Right atrium auricular region (tissue), 2 donors: Measurements from ENCODE around the gene KMT2D. TPM values are rescaled to one million over a fixed set of nuclear protein-coding genes. Genes with fewer than 3 reads are reported as not detected.

Experiments
- DNase-seq: peaks from one replicate; pipeline ENCODE4 v3.0.0-alpha.2; 2019; ENCODE audit warnings: low spot score
- H3K27ac ChIP-seq, 2 donors: fragments of 200-600 bp; sonication (generic); 1 replicate in 1 of 2; 2 replicates in 1 of 2; pipeline ENCODE4 v1.5.1; 2016 to 2019
- H3K27me3 ChIP-seq, 2 donors: fragments of 200-600 bp; sonication (generic); one replicate each; pipeline versions ENCODE4 v1.5.1 to v1.6.0; 2017 to 2019
- H3K36me3 ChIP-seq: fragments of 200-600 bp; sonication (generic); one replicate; pipeline ENCODE4 v1.5.1; 2016
- H3K4me1 ChIP-seq, 2 donors: fragments of 200-600 bp; sonication (generic); one replicate each; pipeline versions ENCODE4 v1.5.1 to v1.6.0; 2017 to 2019
- H3K4me3 ChIP-seq, 2 donors: fragments of 200-600 bp; sonication (generic); 1 replicate in 1 of 2; 2 replicates in 1 of 2; pipeline ENCODE4 v1.5.1; 2017 to 2019; ENCODE audit warnings: mild to moderate bottlenecking in 1 of 2, moderate library complexity in 1 of 2
- H3K9me3 ChIP-seq, 2 donors: fragments of 200-600 bp; sonication (generic); one replicate each; pipeline ENCODE4 v1.5.1; 2019
- total RNA-seq, 2 donors: library from RNA; depleted of rRNA; stranded (reverse); fragments of >200 nt; gene quantifications; one replicate each; pipeline ENCODE4 v1.1.0, GENCODE V29; 2016
- TF ChIP-seq, protein P1 (sequence below), 2 donors: fragments of 200-600 bp; sonication (generic); IDR thresholded peaks; one replicate each; pipeline ENCODE4 v1.5.1; 2019; ENCODE audit warnings: antibody characterized with exemption in 2 of 2

The KMT2D gene
- total RNA-seq, 2 donors from 2014 or later: 39.9 to 49.1 TPM

DNA sequence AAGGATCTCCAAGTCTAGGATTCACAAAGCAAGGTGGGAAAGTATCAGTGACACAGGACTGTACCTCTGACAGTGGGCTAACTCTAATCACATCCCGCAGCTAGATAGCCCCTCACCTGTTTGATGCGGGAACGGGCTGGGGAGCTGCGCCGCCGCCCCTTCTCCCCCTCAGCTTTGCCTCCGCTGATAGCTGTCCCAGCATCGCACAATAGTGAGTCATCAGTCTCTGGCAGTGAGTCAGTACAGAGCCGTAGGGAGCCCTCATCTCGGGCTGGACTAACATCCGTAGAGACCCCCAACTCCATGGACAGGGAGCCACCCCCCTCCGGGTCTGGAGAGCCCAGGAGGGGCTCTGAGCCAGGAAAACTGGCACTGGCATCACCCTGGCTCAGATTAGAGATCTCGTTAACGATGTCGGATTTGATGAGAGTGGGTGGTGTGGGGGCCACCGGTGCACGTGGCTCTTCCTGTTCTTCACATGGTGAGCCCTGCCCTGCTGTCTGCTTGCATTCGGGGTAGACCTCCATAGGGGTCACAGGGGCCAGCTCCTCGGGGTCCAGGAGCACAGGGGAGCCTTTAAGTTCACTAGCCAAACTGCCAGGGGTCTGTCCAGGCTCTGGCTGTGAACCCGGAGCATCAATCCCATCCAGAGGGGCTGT lies 10.9 kb downstream of the KMT2D start:
- TF ChIP-seq, protein P1, sequence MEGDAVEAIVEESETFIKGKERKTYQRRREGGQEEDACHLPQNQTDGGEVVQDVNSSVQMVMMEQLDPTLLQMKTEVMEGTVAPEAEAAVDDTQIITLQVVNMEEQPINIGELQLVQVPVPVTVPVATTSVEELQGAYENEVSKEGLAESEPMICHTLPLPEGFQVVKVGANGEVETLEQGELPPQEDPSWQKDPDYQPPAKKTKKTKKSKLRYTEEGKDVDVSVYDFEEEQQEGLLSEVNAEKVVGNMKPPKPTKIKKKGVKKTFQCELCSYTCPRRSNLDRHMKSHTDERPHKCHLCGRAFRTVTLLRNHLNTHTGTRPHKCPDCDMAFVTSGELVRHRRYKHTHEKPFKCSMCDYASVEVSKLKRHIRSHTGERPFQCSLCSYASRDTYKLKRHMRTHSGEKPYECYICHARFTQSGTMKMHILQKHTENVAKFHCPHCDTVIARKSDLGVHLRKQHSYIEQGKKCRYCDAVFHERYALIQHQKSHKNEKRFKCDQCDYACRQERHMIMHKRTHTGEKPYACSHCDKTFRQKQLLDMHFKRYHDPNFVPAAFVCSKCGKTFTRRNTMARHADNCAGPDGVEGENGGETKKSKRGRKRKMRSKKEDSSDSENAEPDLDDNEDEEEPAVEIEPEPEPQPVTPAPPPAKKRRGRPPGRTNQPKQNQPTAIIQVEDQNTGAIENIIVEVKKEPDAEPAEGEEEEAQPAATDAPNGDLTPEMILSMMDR (IDR thresholded peaks at IDR 0.05): no peak
- Histone ChIP-seq H3K4me1 (no peaks in the 10 kb centered on the region), H3K4me3 (no peak overlapping the region), H3K36me3 (peaks cover 100% of the 10 kb centered on the region), H3K27ac (no peak overlapping the region), H3K9me3 (no peaks in the 10 kb centered on the region), H3K27me3 (no peaks in the 10 kb centered on the region)
- DNase-seq: no peak

DNA sequence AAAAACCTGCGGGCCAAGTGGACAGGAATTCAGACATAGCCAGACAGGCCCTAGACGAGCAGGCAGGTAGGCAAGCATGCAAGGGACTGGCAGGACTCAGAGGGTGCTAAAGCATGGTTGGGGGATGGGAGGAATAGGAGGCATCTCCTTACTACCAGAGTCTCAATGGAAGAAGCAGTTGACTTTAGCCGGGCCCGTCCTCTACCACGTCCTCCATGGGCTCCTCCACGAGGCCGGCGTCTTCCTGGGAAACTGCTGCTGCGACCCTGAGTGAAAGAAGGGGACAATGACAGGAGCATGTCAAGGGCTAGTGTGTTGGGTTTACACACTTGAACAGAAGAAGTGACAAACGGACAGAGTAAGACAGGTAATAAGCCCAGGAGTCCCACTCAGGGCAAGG lies 11.6 kb downstream of the KMT2D start:
- TF ChIP-seq, protein P1 (IDR thresholded peaks at IDR 0.05): no peak
- Histone ChIP-seq H3K27ac (no peak overlapping the region), H3K36me3 (peaks cover 100% of the 10 kb centered on the region), H3K4me3 (no peak overlapping the region), H3K9me3 (no peaks in the 10 kb centered on the region), H3K27me3 (no peaks in the 10 kb centered on the region), H3K4me1 (no peaks in the 10 kb centered on the region)
- no peak for DNase-seq

DNA sequence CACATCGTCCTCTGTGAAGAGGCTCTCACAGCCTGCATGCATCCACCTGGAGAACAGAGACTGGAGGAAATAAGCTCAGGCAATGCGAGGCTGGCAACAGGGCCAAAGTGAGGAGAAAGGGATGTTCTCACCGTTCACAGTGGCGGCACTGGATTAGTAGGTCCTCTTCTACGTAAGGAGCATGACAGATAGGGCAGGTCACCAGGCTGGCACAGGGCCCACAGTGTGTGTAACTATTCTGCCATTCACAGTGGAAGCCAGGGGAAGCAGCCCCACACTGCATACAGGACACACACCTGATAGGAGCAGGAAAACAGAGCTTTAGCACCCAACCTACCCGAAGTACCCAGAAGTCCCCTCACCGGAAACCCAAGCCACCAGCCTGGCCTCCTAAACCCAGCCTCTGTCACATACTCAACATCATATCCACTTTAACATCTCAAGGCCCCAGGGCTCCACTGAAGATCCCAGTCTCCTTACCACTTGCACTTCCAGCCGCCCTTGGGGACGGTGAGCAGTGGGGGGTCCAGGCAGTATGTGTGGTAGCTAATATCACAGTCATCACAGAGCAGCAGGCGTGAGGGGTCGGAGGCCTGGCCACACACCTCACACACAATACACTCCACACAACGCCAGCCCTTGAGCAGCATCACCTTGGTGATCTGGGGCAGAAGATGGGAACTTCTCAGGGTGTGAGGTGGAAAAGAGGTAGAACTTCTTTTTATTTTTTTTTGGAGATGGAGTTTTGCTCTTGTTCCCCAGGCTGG lies 14.3 kb downstream of the KMT2D start:
- Histone ChIP-seq H3K27me3 (no peaks in the 10 kb centered on the region), H3K36me3 (peaks cover 100% of the 10 kb centered on the region), H3K4me3 (no peak overlapping the region), H3K9me3 (no peaks in the 10 kb centered on the region), H3K27ac (no peak overlapping the region), H3K4me1 (no peaks in the 10 kb centered on the region)
- TF ChIP-seq, protein P1 (IDR thresholded peaks at IDR 0.05): no peak
- DNase-seq: no peak

DNA sequence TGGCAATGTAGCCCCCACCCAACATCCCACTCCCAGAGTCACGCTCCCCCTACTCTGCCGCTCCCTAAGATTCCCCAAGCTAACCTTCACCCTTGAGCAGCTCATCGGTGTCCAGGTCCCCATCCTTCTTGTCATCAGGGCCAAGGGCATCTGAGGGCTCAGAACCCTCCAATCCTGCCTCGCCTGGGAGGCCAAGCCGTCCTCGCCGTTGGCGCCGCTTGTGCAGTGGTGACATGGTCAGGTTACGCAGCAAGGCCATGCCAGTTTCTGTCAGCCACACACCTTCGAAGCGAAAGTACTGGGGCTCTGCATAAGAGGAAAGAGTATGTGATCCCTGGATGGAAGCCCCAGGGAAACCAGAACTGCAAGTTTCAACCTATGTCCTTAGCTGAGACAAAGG lies 15.9 kb downstream of the KMT2D start:
- H3K9me3 ChIP-seq: no peaks in the 10 kb centered on the region
- DNase-seq: no peak
- no peaks in the 10 kb centered on the region for H3K27me3 ChIP-seq
- H3K4me3 ChIP-seq: no peak overlapping the region
- no peaks in the 10 kb centered on the region for H3K4me1 ChIP-seq
- no peak overlapping the region for H3K27ac ChIP-seq
- H3K36me3 ChIP-seq: peaks cover 100% of the 10 kb centered on the region
- TF ChIP-seq, protein P1 (IDR thresholded peaks at IDR 0.05): no peak

DNA sequence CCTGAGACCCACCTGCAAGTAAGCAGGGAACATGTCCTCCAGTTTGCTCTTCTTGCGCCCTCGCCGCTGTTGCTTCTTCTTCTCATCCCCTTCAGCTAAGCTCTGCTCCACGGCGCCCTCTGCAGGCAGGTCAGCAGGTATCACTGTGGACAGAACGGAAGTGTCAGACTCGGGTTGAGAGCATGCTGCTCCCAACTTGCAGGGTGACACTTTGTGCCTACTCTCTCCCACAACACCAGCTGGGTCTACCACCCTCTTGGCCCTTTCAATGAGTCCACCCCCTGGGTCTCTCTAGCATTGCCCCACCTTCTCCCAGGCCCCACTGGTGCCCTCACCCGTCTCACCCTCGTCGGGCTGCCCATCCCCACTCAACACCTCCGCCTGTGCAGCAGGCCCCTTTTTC lies 16.7 kb downstream of the KMT2D start:
- TF ChIP-seq, protein P1 (IDR thresholded peaks at IDR 0.05): peak; percentile 52 to 69
- H3K4me3 ChIP-seq: no peak overlapping the region
- H3K9me3 ChIP-seq: no peaks in the 10 kb centered on the region
- H3K27ac ChIP-seq: no peak overlapping the region
- DNase-seq: no peak
- H3K4me1 ChIP-seq: no peaks in the 10 kb centered on the region
- no peaks in the 10 kb centered on the region for H3K27me3 ChIP-seq
- peaks cover 100% of the 10 kb centered on the region for H3K36me3 ChIP-seq
